Measurements from ENCODE around the gene IPMK. TPM values are rescaled to one million over a fixed set of nuclear protein-coding genes. Genes with fewer than 3 reads are reported as not detected.

The IPMK gene
- total and polyA plus RNA-seq, 3 experiments from 2014 or later: 1.6 to 7.6 (median 7.0) TPM

- no peak for DNase-seq
- no peaks in the 10 kb centered on the region for H3K27me3 ChIP-seq (ENCODE audit: insufficient read depth, low read length, poor library complexity, severe bottlenecking)
- Mint-ChIP-seq H3K9me3 (no peaks in the 10 kb centered on the region), H3K27ac (no peak overlapping the region), H3K27me3 (peaks cover 3 to 4% of the 10 kb centered on the region in 2 donors), H3K36me3 (peaks cover 0 to 2% (median 0%) of the 10 kb centered on the region in 3 donors), H3K4me3 (no peak overlapping the region), H3K4me1 (no peaks in the 10 kb centered on the region)
- POLR2A ChIA-PET: no interaction called here
- no peak overlapping the region for H3K27ac ChIP-seq (ENCODE audit: low read depth, low read length)
- no peaks in the 10 kb centered on the region for H3K36me3 ChIP-seq (ENCODE audit: insufficient read depth, low read length)
- CTCF ChIA-PET: interaction anchor here (1.1 to 3.8 kb wide), 2 partner anchors 112 kb away, joined by 6 to 39 read pairs; no protein-coding TSS in a partner anchor
- no peak overlapping the region for H3K4me3 ChIP-seq (ENCODE audit: low read length)
- no peaks in the 10 kb centered on the region for H3K9me3 ChIP-seq (ENCODE audit: low read length)
- no peaks in the 10 kb centered on the region for H3K4me1 ChIP-seq (ENCODE audit: insufficient read depth, low read length)
Measured at GRCh38 chr10:58179238-58179637, 88.5 kb downstream of the IPMK start.

- H3K36me3 ChIP-seq (ENCODE audit: insufficient read depth, low read length): no peaks in the 10 kb centered on the region
- Mint-ChIP-seq H3K27ac (peak overlapping the region in 1 of 8 donors; percentile 19), H3K9me3 (no peaks in the 10 kb centered on the region), H3K36me3 (peaks cover 0 to 2% (median 0%) of the 10 kb centered on the region in 3 donors), H3K4me3 (no peak overlapping the region), H3K4me1 (no peaks in the 10 kb centered on the region), H3K27me3 (peaks cover 0 to 1% of the 10 kb centered on the region in 2 donors)
- CTCF ChIA-PET: interaction anchor here (3.8 kb wide), 1 partner anchor 113 kb away, joined by 39 read pairs; no protein-coding TSS in a partner anchor
- no peaks in the 10 kb centered on the region for H3K27me3 ChIP-seq (ENCODE audit: insufficient read depth, low read length, poor library complexity, severe bottlenecking)
- POLR2A ChIA-PET: no interaction called here
- no peaks in the 10 kb centered on the region for H3K4me1 ChIP-seq (ENCODE audit: insufficient read depth, low read length)
- H3K4me3 ChIP-seq (ENCODE audit: low read length): no peak overlapping the region
- no peak overlapping the region for H3K27ac ChIP-seq (ENCODE audit: low read depth, low read length)
- H3K9me3 ChIP-seq (ENCODE audit: low read length): no peaks in the 10 kb centered on the region
- DNase-seq: no peak
Measured at GRCh38 chr10:58178811-58179210, 88.9 kb downstream of the IPMK start.

GRCh38 chr10:58177362-58177947 is 90.2 kb downstream of the IPMK start:
- Mint-ChIP-seq H3K36me3 (peaks cover 0 to 2% (median 0%) of the 10 kb centered on the region in 3 donors), H3K27ac (no peak overlapping the region), H3K27me3 (peaks cover 1 to 3% of the 10 kb centered on the region in 2 donors), H3K4me3 (no peak overlapping the region), H3K9me3 (no peaks in the 10 kb centered on the region), H3K4me1 (no peaks in the 10 kb centered on the region)
- no peak overlapping the region for H3K4me3 ChIP-seq (ENCODE audit: low read length)
- DNase-seq: peak in 1 of 5 donors; percentile 7
- ChIA-PET POLR2A (no interaction called here), CTCF (interaction anchor here (1.3 to 3.8 kb wide), 2 partner anchors 92 to 114 kb away, joined by 5 to 39 read pairs; partner anchors contain the start of gene CISD1)
- no peaks in the 10 kb centered on the region for H3K36me3 ChIP-seq (ENCODE audit: insufficient read depth, low read length)
- no peaks in the 10 kb centered on the region for H3K9me3 ChIP-seq (ENCODE audit: low read length)
- H3K27me3 ChIP-seq (ENCODE audit: insufficient read depth, low read length, poor library complexity, severe bottlenecking): no peaks in the 10 kb centered on the region
- H3K27ac ChIP-seq (ENCODE audit: low read depth, low read length): no peak overlapping the region
- H3K4me1 ChIP-seq (ENCODE audit: insufficient read depth, low read length): no peaks in the 10 kb centered on the region

GRCh38 chr10:58175990-58176900 is 91.4 kb downstream of the IPMK start:
- H3K4me1 Mint-ChIP-seq: no peaks in the 10 kb centered on the region
- no peak overlapping the region for H3K4me3 ChIP-seq (ENCODE audit: low read length)
- H3K36me3 Mint-ChIP-seq: peaks cover 0 to 2% (median 0%) of the 10 kb centered on the region in 3 donors
- CTCF ChIA-PET: interaction anchor here (3.8 kb wide), 1 partner anchor 115 kb away, joined by 39 read pairs; no protein-coding TSS in a partner anchor
- H3K27me3 Mint-ChIP-seq: peaks cover 1 to 3% of the 10 kb centered on the region in 2 donors
- H3K27me3 ChIP-seq (ENCODE audit: insufficient read depth, low read length, poor library complexity, severe bottlenecking): no peaks in the 10 kb centered on the region
- no peaks in the 10 kb centered on the region for H3K9me3 Mint-ChIP-seq
- no peak overlapping the region for H3K27ac ChIP-seq (ENCODE audit: low read depth, low read length)
- H3K4me3 Mint-ChIP-seq: no peak overlapping the region
- no peak overlapping the region for H3K27ac Mint-ChIP-seq
- H3K4me1 ChIP-seq (ENCODE audit: insufficient read depth, low read length): no peaks in the 10 kb centered on the region
- no peak for DNase-seq
- no peaks in the 10 kb centered on the region for H3K36me3 ChIP-seq (ENCODE audit: insufficient read depth, low read length)
- H3K9me3 ChIP-seq (ENCODE audit: low read length): no peaks in the 10 kb centered on the region
- POLR2A ChIA-PET: no interaction called here

GRCh38 chr10:58174831-58175230 is 92.9 kb downstream of the IPMK start:
- ChIA-PET POLR2A (no interaction called here), CTCF (no interaction called here)
- no peak overlapping the region for H3K4me3 Mint-ChIP-seq
- no peaks in the 10 kb centered on the region for H3K4me1 Mint-ChIP-seq
- Histone ChIP-seq H3K27me3 (ENCODE audit: insufficient read depth, low read length, poor library complexity, severe bottlenecking) (no peaks in the 10 kb centered on the region), H3K9me3 (ENCODE audit: low read length) (no peaks in the 10 kb centered on the region), H3K36me3 (ENCODE audit: insufficient read depth, low read length) (no peaks in the 10 kb centered on the region), H3K4me3 (ENCODE audit: low read length) (no peak overlapping the region), H3K27ac (ENCODE audit: low read depth, low read length) (no peak overlapping the region), H3K4me1 (ENCODE audit: insufficient read depth, low read length) (no peaks in the 10 kb centered on the region)
- H3K27ac Mint-ChIP-seq: no peak overlapping the region
- peaks cover 0 to 3% of the 10 kb centered on the region in 2 donors for H3K27me3 Mint-ChIP-seq
- H3K36me3 Mint-ChIP-seq: no peaks in the 10 kb centered on the region
- H3K9me3 Mint-ChIP-seq: no peaks in the 10 kb centered on the region
- DNase-seq: no peak

- H3K27me3 ChIP-seq (ENCODE audit: insufficient read depth, low read length, poor library complexity, severe bottlenecking): no peaks in the 10 kb centered on the region
- no peak overlapping the region for H3K4me3 ChIP-seq (ENCODE audit: low read length)
- H3K36me3 ChIP-seq (ENCODE audit: insufficient read depth, low read length): no peaks in the 10 kb centered on the region
- H3K27ac ChIP-seq (ENCODE audit: low read depth, low read length): no peak overlapping the region
- Mint-ChIP-seq H3K9me3 (no peaks in the 10 kb centered on the region), H3K36me3 (no peaks in the 10 kb centered on the region), H3K4me1 (no peaks in the 10 kb centered on the region), H3K27me3 (peaks cover 0 to 3% of the 10 kb centered on the region in 2 donors), H3K4me3 (no peak overlapping the region), H3K27ac (no peak overlapping the region)
- CTCF ChIA-PET: no interaction called here
- H3K4me1 ChIP-seq (ENCODE audit: insufficient read depth, low read length): no peaks in the 10 kb centered on the region
- no peaks in the 10 kb centered on the region for H3K9me3 ChIP-seq (ENCODE audit: low read length)
- DNase-seq: no peak
- POLR2A ChIA-PET: no interaction called here
Measured at GRCh38 chr10:58173391-58173790, 94.3 kb downstream of the IPMK start.

GRCh38 chr10:58171146-58171545 is 96.5 kb downstream of the IPMK start:
- Histone ChIP-seq H3K27me3 (ENCODE audit: insufficient read depth, low read length, poor library complexity, severe bottlenecking) (no peaks in the 10 kb centered on the region), H3K36me3 (ENCODE audit: insufficient read depth, low read length) (no peaks in the 10 kb centered on the region), H3K4me3 (ENCODE audit: low read length) (no peak overlapping the region), H3K9me3 (ENCODE audit: low read length) (no peaks in the 10 kb centered on the region), H3K27ac (ENCODE audit: low read depth, low read length) (no peak overlapping the region), H3K4me1 (ENCODE audit: insufficient read depth, low read length) (no peaks in the 10 kb centered on the region)
- Mint-ChIP-seq H3K4me3 (no peak overlapping the region), H3K27ac (peak overlapping the region in 1 of 8 donors; percentile 15), H3K36me3 (no peaks in the 10 kb centered on the region), H3K4me1 (no peaks in the 10 kb centered on the region), H3K9me3 (no peaks in the 10 kb centered on the region), H3K27me3 (peaks cover 6 to 12% of the 10 kb centered on the region in 2 donors)
- ChIA-PET CTCF (no interaction called here), POLR2A (no interaction called here)
- DNase-seq: no peak

- Histone ChIP-seq H3K9me3 (ENCODE audit: low read length) (no peaks in the 10 kb centered on the region), H3K4me3 (ENCODE audit: low read length) (no peak overlapping the region), H3K36me3 (ENCODE audit: insufficient read depth, low read length) (no peaks in the 10 kb centered on the region), H3K27ac (ENCODE audit: low read depth, low read length) (no peak overlapping the region), H3K4me1 (ENCODE audit: insufficient read depth, low read length) (no peaks in the 10 kb centered on the region), H3K27me3 (ENCODE audit: insufficient read depth, low read length, poor library complexity, severe bottlenecking) (no peaks in the 10 kb centered on the region)
- H3K4me1 Mint-ChIP-seq: no peaks in the 10 kb centered on the region
- POLR2A ChIA-PET: no interaction called here
- no peak overlapping the region for H3K4me3 Mint-ChIP-seq
- H3K36me3 Mint-ChIP-seq: no peaks in the 10 kb centered on the region
- no peak for DNase-seq
- H3K27ac Mint-ChIP-seq: no peak overlapping the region
- H3K27me3 Mint-ChIP-seq: peaks cover 19 to 25% of the 10 kb centered on the region in 2 donors
- H3K9me3 Mint-ChIP-seq: peaks cover 0 to 2% (median 0%) of the 10 kb centered on the region in 5 donors
- CTCF ChIA-PET: no interaction called here
Measured at GRCh38 chr10:58164517-58164916, 103.2 kb downstream of the IPMK start.

Data from CD8-positive, alpha-beta memory T cell (primary cell).